Progenitor cell of endocrine pancreas (in vitro differentiated cells): ENCODE results near the gene SEC23A. TPM values are rescaled to one million over a fixed set of nuclear protein-coding genes. Genes with fewer than 3 reads are reported as not detected.
"Not testable (repeated sequence)": the region's sequence is repeated elsewhere in the genome, so short reads cannot be mapped to it uniquely, and the experiment has no call there.

Source experiments
- DNase-seq: peaks from one replicate; pipeline ENCODE4 v3.0.0; 2021; ENCODE audit warnings: low spot score; ENCODE audit not compliant: unreplicated experiment
- H3K27ac Mint-ChIP-seq: 2 replicates; pipeline ENCODE4 v1.8.0; 2021; ENCODE audit warnings: mild to moderate bottlenecking, moderate library complexity, mixed read lengths
- H3K27me3 Mint-ChIP-seq: 2 replicates; pipeline ENCODE4 v1.8.0; 2021; ENCODE audit warnings: mixed read lengths
- H3K36me3 Mint-ChIP-seq: 2 replicates; pipeline ENCODE4 v1.8.0; 2022; ENCODE audit warnings: mixed read lengths; ENCODE audit not compliant: insufficient read depth
- H3K4me1 Mint-ChIP-seq: 2 replicates; pipeline ENCODE4 v1.8.0; 2021; ENCODE audit warnings: low read depth, mixed read lengths
- H3K4me3 Mint-ChIP-seq: 2 replicates; pipeline ENCODE4 v1.8.0; 2021; ENCODE audit warnings: low read depth, mild to moderate bottlenecking, moderate library complexity, mixed read lengths
- H3K9me3 Mint-ChIP-seq: 2 replicates; pipeline ENCODE4 v1.8.0; 2021; ENCODE audit warnings: low read depth, mixed read lengths
- long read RNA-seq: library from polyadenylated mRNA; unstranded; transcript quantifications from one replicate; pipeline ENCODE4 v2.0.0, GENCODE V29; 2020
- total RNA-seq: library from RNA; stranded (reverse); gene quantifications from 2 replicates; pipeline ENCODE4 v1.2.1, GENCODE V29; 2021
- TF ChIP-seq, protein P1 (sequence below): fragments of 200-600 bp; sonication (generic); IDR thresholded peaks from one replicate; pipeline ENCODE4 v1.5.0; 2021; ENCODE audit warnings: antibody characterized with exemption, mild to moderate bottlenecking; ENCODE audit not compliant: unreplicated experiment

The SEC23A gene
- total RNA-seq = 61.9 and 69.5 TPM in 2 replicates
- long read RNA-seq, full-length matches to known transcripts = 83 of 119 reads
- long read RNA-seq, partial matches to known transcripts = 20 of 119 reads
- long read RNA-seq, other reads (novel, unspliced or antisense) = 16 of 119 reads

DNA sequence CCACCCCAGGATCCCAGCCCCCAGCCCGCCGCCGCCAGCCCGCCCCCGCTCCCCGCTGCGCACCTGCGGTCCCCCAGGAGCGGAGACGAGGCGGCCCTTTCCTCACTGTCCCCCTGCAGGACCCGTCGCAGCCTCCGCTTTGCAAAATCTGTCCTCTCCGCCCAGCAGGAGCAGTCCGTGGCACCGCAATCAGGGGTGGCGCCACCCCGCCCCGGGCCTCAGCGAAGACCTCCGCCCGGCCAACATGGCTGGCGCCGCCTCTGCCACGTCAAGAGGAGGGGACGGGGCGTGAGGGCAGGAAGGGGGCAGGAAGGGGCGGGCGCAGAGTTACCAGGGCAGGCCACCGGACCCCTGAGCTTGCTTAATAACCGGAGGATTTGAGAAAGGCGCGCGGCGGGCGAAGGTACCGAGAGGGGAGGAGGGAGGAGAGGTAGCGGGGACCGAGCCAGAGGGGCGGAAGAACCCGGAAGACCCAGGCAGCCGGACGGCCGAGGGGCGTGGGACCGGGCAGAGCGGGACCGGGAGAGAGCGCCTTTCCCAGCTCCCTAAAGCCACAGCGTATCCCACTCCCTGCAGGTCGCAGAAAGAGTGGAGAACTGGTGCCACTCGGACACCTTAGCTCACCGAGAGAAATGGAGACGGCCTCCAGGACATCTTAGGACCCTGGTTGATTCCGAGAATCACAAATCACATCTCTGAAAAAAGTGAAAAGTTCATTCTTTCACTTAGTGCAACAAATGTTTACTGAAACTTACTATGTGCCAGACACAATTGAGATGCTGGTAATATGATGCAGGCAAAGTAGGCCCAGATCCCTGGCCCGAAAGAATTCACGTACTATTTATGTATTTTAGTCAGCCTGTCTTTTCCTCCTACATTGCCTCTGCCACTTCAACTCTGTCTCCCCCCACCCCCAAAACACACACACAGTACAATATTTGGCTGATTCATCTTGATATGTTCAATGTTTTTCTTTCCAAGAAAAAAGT, at the start of gene SEC23A:
SEC23A (minus strand) TSS at position 267 of the 989 bp plus-strand sequence. CDS start 7,117 bp downstream, outside the sequence.
- DNase-seq = peak; percentile 85
- peak within 1 kb of the TSS; percentile 98 for H3K27ac Mint-ChIP-seq
- H3K36me3 Mint-ChIP-seq = peaks cover 3% of the 10 kb centered on the region
- no peaks in the 10 kb centered on the region for H3K9me3 Mint-ChIP-seq
- TF ChIP-seq, protein P1, sequence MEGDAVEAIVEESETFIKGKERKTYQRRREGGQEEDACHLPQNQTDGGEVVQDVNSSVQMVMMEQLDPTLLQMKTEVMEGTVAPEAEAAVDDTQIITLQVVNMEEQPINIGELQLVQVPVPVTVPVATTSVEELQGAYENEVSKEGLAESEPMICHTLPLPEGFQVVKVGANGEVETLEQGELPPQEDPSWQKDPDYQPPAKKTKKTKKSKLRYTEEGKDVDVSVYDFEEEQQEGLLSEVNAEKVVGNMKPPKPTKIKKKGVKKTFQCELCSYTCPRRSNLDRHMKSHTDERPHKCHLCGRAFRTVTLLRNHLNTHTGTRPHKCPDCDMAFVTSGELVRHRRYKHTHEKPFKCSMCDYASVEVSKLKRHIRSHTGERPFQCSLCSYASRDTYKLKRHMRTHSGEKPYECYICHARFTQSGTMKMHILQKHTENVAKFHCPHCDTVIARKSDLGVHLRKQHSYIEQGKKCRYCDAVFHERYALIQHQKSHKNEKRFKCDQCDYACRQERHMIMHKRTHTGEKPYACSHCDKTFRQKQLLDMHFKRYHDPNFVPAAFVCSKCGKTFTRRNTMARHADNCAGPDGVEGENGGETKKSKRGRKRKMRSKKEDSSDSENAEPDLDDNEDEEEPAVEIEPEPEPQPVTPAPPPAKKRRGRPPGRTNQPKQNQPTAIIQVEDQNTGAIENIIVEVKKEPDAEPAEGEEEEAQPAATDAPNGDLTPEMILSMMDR = peak; percentile 17
- H3K27me3 Mint-ChIP-seq = no peaks in the 10 kb centered on the region
- peaks cover 20% of the 10 kb centered on the region for H3K4me1 Mint-ChIP-seq
- H3K4me3 Mint-ChIP-seq = peak within 1 kb of the TSS; percentile 90

DNA sequence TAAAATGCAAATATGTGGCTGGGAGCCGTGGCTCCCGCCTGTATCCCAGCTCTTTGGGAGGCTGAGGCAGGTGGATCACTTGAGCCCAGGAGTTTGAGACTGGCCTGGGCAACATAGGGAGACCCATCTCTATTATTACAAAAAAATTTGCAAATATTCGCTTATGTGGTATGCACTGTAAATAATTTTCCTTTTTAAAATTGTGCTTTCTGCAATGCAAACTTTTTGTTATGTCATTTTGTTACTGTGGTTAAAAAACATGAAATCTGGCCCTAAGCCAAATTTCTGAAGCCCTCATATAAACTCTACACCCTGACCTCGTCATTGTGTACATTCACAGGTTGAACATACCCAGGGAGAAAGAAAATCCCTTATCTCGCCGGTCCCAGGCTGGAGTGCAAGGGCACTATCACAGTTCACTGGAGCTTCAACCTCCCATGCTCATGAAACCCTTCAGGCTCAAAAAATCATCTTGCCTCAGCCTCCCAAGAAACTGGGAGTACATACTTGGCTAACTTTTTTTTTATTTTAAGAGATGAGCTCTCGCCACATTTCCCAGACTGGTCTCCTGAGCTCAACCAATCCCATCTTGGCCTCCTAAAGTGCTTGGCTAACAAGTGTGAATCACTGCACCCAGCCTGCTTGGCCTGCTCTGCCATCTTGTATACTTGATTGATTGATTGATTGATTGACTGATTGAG, 42.4 kb upstream of the SEC23A start:
- DNase-seq = no peak
- H3K4me1 Mint-ChIP-seq = no peaks in the 10 kb centered on the region
- H3K27me3 Mint-ChIP-seq = no peaks in the 10 kb centered on the region
- H3K9me3 Mint-ChIP-seq = peaks cover 6% of the 10 kb centered on the region
- H3K27ac Mint-ChIP-seq = peak overlapping the region; percentile 56
- no peak overlapping the region for H3K4me3 Mint-ChIP-seq
- TF ChIP-seq, protein P1 = no peak
- peaks cover 33% of the 10 kb centered on the region for H3K36me3 Mint-ChIP-seq

DNA sequence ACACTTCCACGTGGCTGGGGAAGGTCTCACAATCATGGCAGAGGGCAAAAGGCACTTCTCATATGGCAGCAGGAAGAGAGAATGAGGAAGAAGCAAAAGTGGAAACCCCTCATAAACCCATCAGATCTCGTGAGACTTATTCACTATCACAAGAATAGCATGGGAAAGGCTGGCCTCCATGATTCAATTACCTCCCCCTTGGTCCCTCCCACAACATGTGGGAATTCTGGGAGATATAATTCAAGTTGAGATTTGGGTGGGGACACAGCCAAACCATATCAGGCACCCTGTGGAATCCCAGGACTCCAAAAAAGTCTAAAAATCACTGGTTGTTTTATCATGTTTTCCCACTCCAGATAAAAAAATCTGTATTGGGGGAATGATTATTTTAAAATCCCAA, 40.2 kb upstream of the SEC23A start:
- DNase-seq, H3K27ac Mint-ChIP-seq, H3K9me3 Mint-ChIP-seq, H3K4me3 Mint-ChIP-seq, H3K4me1 Mint-ChIP-seq, H3K27me3 Mint-ChIP-seq: not testable (repeated sequence)
- H3K36me3 Mint-ChIP-seq = peaks cover 31% of the 10 kb centered on the region

DNA sequence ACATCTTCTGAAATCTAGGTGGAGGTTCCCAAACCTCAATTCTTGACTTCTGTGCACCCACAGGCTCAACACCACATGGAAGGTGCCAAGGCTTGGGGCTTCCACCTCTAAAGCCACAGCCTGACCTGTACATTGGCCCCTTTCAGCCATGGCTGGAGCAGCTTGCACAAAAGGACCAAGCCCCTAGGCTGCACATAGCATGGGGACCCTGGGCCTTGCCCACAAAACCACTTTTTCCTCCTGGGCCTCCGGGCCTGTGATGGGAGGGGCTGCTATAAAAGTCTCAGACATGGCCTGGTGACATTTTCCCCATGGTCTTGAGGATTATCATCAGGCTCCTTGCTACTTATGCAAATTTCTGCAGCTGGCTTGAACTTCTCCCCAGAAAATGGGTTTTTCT, 38.6 kb upstream of the SEC23A start:
- H3K9me3 Mint-ChIP-seq, H3K27me3 Mint-ChIP-seq, H3K4me1 Mint-ChIP-seq, DNase-seq, H3K27ac Mint-ChIP-seq, H3K4me3 Mint-ChIP-seq: not testable (repeated sequence)
- H3K36me3 Mint-ChIP-seq = peaks cover 26% of the 10 kb centered on the region

DNA sequence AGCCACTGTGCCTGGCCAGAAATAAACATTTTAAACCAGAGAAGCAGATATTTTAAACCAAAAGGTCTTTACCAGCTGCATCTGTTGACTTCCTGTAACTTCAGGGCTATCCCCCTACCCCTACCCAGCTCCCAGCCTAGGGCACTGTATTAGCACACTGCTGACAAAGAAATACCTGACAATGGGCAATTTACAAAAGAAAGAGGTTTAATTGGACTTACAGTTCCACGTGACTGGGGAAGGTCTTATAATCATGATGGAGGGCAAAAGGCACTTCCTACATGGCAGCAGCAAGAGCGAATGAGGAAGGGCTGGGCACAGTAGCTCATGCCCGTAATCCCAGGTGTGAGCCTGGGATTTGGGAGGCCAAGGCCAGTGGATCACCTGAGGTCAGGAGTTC, 37.1 kb upstream of the SEC23A start:
- H3K4me3 Mint-ChIP-seq = no peak overlapping the region
- TF ChIP-seq, protein P1 = no peak
- H3K27me3 Mint-ChIP-seq = no peaks in the 10 kb centered on the region
- H3K4me1 Mint-ChIP-seq = no peaks in the 10 kb centered on the region
- peaks cover 6% of the 10 kb centered on the region for H3K9me3 Mint-ChIP-seq
- H3K27ac Mint-ChIP-seq = peak overlapping the region; percentile 19
- peaks cover 27% of the 10 kb centered on the region for H3K36me3 Mint-ChIP-seq
- DNase-seq = no peak

DNA sequence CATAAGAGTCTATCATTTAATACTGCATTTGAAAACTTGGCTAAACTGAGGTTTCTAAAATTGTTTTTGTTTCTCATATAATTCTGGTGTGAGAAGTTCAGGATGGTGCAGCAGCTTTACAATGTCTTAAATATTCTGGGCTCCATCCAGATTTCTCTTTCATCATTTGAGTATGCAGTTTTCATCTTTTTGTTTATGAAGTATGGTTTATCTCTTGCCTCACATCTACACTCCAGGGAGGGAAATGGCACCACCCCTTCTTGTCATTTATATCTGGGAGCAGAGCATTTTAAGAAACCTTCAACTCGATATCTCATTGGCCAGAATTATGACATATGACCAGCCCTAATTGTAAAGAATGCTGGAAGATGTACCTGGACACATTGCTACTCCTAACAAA, 35.4 kb upstream of the SEC23A start:
- Mint-ChIP-seq H3K36me3 (peaks cover 29% of the 10 kb centered on the region), H3K4me1 (no peaks in the 10 kb centered on the region), H3K9me3 (peaks cover 6% of the 10 kb centered on the region), H3K27ac (no peak overlapping the region), H3K4me3 (no peak overlapping the region), H3K27me3 (no peaks in the 10 kb centered on the region)
- TF ChIP-seq, protein P1 = no peak
- no peak for DNase-seq

DNA sequence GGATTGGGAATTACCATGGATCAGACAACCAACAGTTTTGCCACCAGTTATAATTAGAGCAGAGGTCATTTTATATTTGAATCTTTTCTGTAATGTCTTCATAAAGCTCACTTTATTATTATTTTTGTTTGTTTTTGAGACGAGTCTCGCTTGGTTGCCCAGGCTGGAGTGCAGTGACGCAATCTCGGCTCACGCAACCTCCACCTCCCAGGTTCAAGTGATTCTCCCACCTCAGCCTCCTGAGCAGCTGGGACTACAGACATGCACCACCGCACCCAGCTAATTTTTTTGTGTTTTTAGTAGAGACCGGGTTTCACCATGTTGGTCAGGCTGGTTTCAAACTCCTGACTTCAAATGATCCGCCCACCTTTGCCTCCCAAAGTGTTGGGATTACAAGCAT, 34.8 kb upstream of the SEC23A start:
- H3K4me1 Mint-ChIP-seq, H3K4me3 Mint-ChIP-seq, DNase-seq, H3K9me3 Mint-ChIP-seq, H3K27ac Mint-ChIP-seq, H3K27me3 Mint-ChIP-seq: not testable (repeated sequence)
- peaks cover 25% of the 10 kb centered on the region for H3K36me3 Mint-ChIP-seq
